Measurements from ENCODE around the gene RBFOX1. TPM values are rescaled to one million over a fixed set of nuclear protein-coding genes. Genes with fewer than 3 reads are reported as not detected.

Gene RBFOX1
- total RNA-seq, 2 experiments from 2014 or later = not detected

- no peak for DNase-seq
- no peaks in the 10 kb centered on the region for H3K4me1 Mint-ChIP-seq
- no peaks in the 10 kb centered on the region for H3K36me3 Mint-ChIP-seq (ENCODE audit: low read depth)
- ChIA-PET CTCF (no interaction called here), POLR2A (no interaction called here)
- H3K27ac Mint-ChIP-seq = no peak overlapping the region
- no peak for ATAC-seq
- H3K9me3 Mint-ChIP-seq (ENCODE audit: low read depth) = peaks cover 13% of the 10 kb centered on the region
- no peaks in the 10 kb centered on the region for H3K27me3 Mint-ChIP-seq
- H3K4me3 Mint-ChIP-seq = no peak overlapping the region
- intact Hi-C loops (cut with DNase I, micrococcal nuclease) = no loop called here
Measured at GRCh38 chr16:7550096-7550495, 217.5 kb downstream of the RBFOX1 start.

- no peak for ATAC-seq
- ChIA-PET POLR2A (no interaction called here), CTCF (no interaction called here)
- DNase-seq = no peak
- no peak overlapping the region for H3K4me3 Mint-ChIP-seq
- H3K36me3 Mint-ChIP-seq (ENCODE audit: low read depth) = no peaks in the 10 kb centered on the region
- H3K4me1 Mint-ChIP-seq = no peaks in the 10 kb centered on the region
- H3K9me3 Mint-ChIP-seq (ENCODE audit: low read depth) = peaks cover 11% of the 10 kb centered on the region
- H3K27ac Mint-ChIP-seq = no peak overlapping the region
- H3K27me3 Mint-ChIP-seq = no peaks in the 10 kb centered on the region
- intact Hi-C loops (cut with DNase I, micrococcal nuclease) = no loop called here
Measured at GRCh38 chr16:7555459-7555858, 222.8 kb downstream of the RBFOX1 start.

- Mint-ChIP-seq H3K4me3 (no peak overlapping the region), H3K4me1 (no peaks in the 10 kb centered on the region), H3K9me3 (ENCODE audit: low read depth) (peaks cover 7% of the 10 kb centered on the region), H3K27me3 (no peaks in the 10 kb centered on the region), H3K27ac (no peak overlapping the region), H3K36me3 (ENCODE audit: low read depth) (no peaks in the 10 kb centered on the region)
- DNase-seq = no peak
- POLR2A ChIA-PET = no interaction called here
- CTCF ChIA-PET = interaction anchor here (0.7 kb wide), 1 partner anchor 16 kb away, joined by 6 read pairs; no protein-coding TSS in a partner anchor
- intact Hi-C loops (cut with DNase I, micrococcal nuclease) = no loop called here
- ATAC-seq = no peak
Measured at GRCh38 chr16:7561908-7562405, 229.3 kb downstream of the RBFOX1 start.

- ATAC-seq = no peak
- CTCF ChIA-PET = no interaction called here
- DNase-seq = no peak
- no peak overlapping the region for H3K27ac Mint-ChIP-seq
- intact Hi-C loops (cut with DNase I, micrococcal nuclease) = no loop called here
- H3K4me3 Mint-ChIP-seq = no peak overlapping the region
- POLR2A ChIA-PET = no interaction called here
- no peaks in the 10 kb centered on the region for H3K27me3 Mint-ChIP-seq
- H3K4me1 Mint-ChIP-seq = no peaks in the 10 kb centered on the region
- H3K9me3 Mint-ChIP-seq (ENCODE audit: low read depth) = peaks cover 9% of the 10 kb centered on the region
- H3K36me3 Mint-ChIP-seq (ENCODE audit: low read depth) = no peaks in the 10 kb centered on the region
Measured at GRCh38 chr16:7566360-7566759, 233.7 kb downstream of the RBFOX1 start.

- ChIA-PET POLR2A (no interaction called here), CTCF (no interaction called here)
- DNase-seq = no peak
- Mint-ChIP-seq H3K4me1 (no peaks in the 10 kb centered on the region), H3K27me3 (no peaks in the 10 kb centered on the region), H3K4me3 (no peak overlapping the region), H3K9me3 (ENCODE audit: low read depth) (peaks cover 11% of the 10 kb centered on the region), H3K27ac (no peak overlapping the region), H3K36me3 (ENCODE audit: low read depth) (no peaks in the 10 kb centered on the region)
- intact Hi-C loops (cut with DNase I, micrococcal nuclease) = no loop called here
- no peak for ATAC-seq
Measured at GRCh38 chr16:7571366-7571765, 238.7 kb downstream of the RBFOX1 start.

GRCh38 chr16:7577588-7577987, 244.9 kb downstream of the RBFOX1 start:
- H3K27me3 Mint-ChIP-seq = no peaks in the 10 kb centered on the region
- intact Hi-C loops (cut with DNase I, micrococcal nuclease) = no loop called here
- no peak overlapping the region for H3K4me3 Mint-ChIP-seq

GRCh38 chr16:7579454-7579853, 246.8 kb downstream of the RBFOX1 start:
- Mint-ChIP-seq H3K27ac (no peak overlapping the region), H3K4me1 (no peaks in the 10 kb centered on the region), H3K27me3 (no peaks in the 10 kb centered on the region), H3K9me3 (ENCODE audit: low read depth) (peaks cover 9% of the 10 kb centered on the region), H3K4me3 (no peak overlapping the region), H3K36me3 (ENCODE audit: low read depth) (no peaks in the 10 kb centered on the region)
- ChIA-PET CTCF (no interaction called here), POLR2A (no interaction called here)
- ATAC-seq (no peak), DNase-seq (no peak)
- intact Hi-C loops (cut with DNase I, micrococcal nuclease) = no loop called here

More at GRCh38 chr16:7577588-7577987, 244.9 kb downstream of the RBFOX1 start:
- Mint-ChIP-seq H3K36me3 (ENCODE audit: low read depth) (no peaks in the 10 kb centered on the region), H3K4me1 (no peaks in the 10 kb centered on the region), H3K9me3 (ENCODE audit: low read depth) (peaks cover 9% of the 10 kb centered on the region), H3K27ac (no peak overlapping the region)
- DNase-seq = no peak
- no peak for ATAC-seq
- CTCF ChIA-PET = no interaction called here
- POLR2A ChIA-PET = no interaction called here

GRCh38 chr16:7581175-7581574, 248.5 kb downstream of the RBFOX1 start:
- Mint-ChIP-seq H3K27ac (no peak overlapping the region), H3K4me3 (no peak overlapping the region), H3K9me3 (ENCODE audit: low read depth) (peaks cover 10% of the 10 kb centered on the region), H3K27me3 (no peaks in the 10 kb centered on the region), H3K36me3 (ENCODE audit: low read depth) (no peaks in the 10 kb centered on the region), H3K4me1 (no peaks in the 10 kb centered on the region)
- intact Hi-C loops (cut with DNase I, micrococcal nuclease) = no loop called here
- DNase-seq = no peak
- CTCF ChIA-PET = no interaction called here
- POLR2A ChIA-PET = no interaction called here
- ATAC-seq = no peak

GRCh38 chr16:7583396-7583795, 250.8 kb downstream of the RBFOX1 start:
- CTCF ChIA-PET = no interaction called here
- H3K27ac Mint-ChIP-seq = no peak overlapping the region

GRCh38 chr16:7584561-7584960, 251.9 kb downstream of the RBFOX1 start:
- ChIA-PET CTCF (no interaction called here), POLR2A (no interaction called here)
- H3K27me3 Mint-ChIP-seq = no peaks in the 10 kb centered on the region
- no peak for DNase-seq
- H3K4me3 Mint-ChIP-seq = no peak overlapping the region
- H3K9me3 Mint-ChIP-seq (ENCODE audit: low read depth) = peaks cover 6% of the 10 kb centered on the region
- intact Hi-C loops (cut with DNase I, micrococcal nuclease) = no loop called here
- H3K4me1 Mint-ChIP-seq = no peaks in the 10 kb centered on the region
- no peak overlapping the region for H3K27ac Mint-ChIP-seq
- no peaks in the 10 kb centered on the region for H3K36me3 Mint-ChIP-seq (ENCODE audit: low read depth)
- ATAC-seq = no peak

More at GRCh38 chr16:7583396-7583795, 250.8 kb downstream of the RBFOX1 start:
- no peaks in the 10 kb centered on the region for H3K36me3 Mint-ChIP-seq (ENCODE audit: low read depth)
- H3K9me3 Mint-ChIP-seq (ENCODE audit: low read depth) = peaks cover 10% of the 10 kb centered on the region
- no peaks in the 10 kb centered on the region for H3K27me3 Mint-ChIP-seq
- intact Hi-C loops (cut with DNase I, micrococcal nuclease) = no loop called here
- H3K4me1 Mint-ChIP-seq = no peaks in the 10 kb centered on the region
- no peak for DNase-seq
- POLR2A ChIA-PET = no interaction called here
- ATAC-seq = no peak
- no peak overlapping the region for H3K4me3 Mint-ChIP-seq

- POLR2A ChIA-PET = no interaction called here
- Mint-ChIP-seq H3K36me3 (ENCODE audit: low read depth) (no peaks in the 10 kb centered on the region), H3K27me3 (no peaks in the 10 kb centered on the region), H3K4me1 (no peaks in the 10 kb centered on the region), H3K27ac (no peak overlapping the region), H3K9me3 (ENCODE audit: low read depth) (peaks cover 6% of the 10 kb centered on the region), H3K4me3 (no peak overlapping the region)
- intact Hi-C loops (cut with DNase I, micrococcal nuclease) = no loop called here
- CTCF ChIA-PET = no interaction called here
- no peak for DNase-seq
- no peak for ATAC-seq
Measured at GRCh38 chr16:7585705-7586104, 253.1 kb downstream of the RBFOX1 start.

- ChIA-PET CTCF (no interaction called here), POLR2A (no interaction called here)
- no peak for ATAC-seq
- no peak overlapping the region for H3K27ac Mint-ChIP-seq
- H3K27me3 Mint-ChIP-seq = no peaks in the 10 kb centered on the region
- H3K9me3 Mint-ChIP-seq (ENCODE audit: low read depth) = peaks cover 5% of the 10 kb centered on the region
- no peak overlapping the region for H3K4me3 Mint-ChIP-seq
- intact Hi-C loops (cut with DNase I, micrococcal nuclease) = no loop called here
- no peaks in the 10 kb centered on the region for H3K4me1 Mint-ChIP-seq
- no peak for DNase-seq
- no peaks in the 10 kb centered on the region for H3K36me3 Mint-ChIP-seq (ENCODE audit: low read depth)
Measured at GRCh38 chr16:7590934-7591333, 258.3 kb downstream of the RBFOX1 start.

- ChIA-PET POLR2A (no interaction called here), CTCF (no interaction called here)
- H3K9me3 Mint-ChIP-seq (ENCODE audit: low read depth) = peaks cover 12% of the 10 kb centered on the region
- no peak overlapping the region for H3K4me3 Mint-ChIP-seq
- ATAC-seq (no peak), DNase-seq (no peak)
- intact Hi-C loops (cut with DNase I, micrococcal nuclease) = no loop called here
- no peaks in the 10 kb centered on the region for H3K4me1 Mint-ChIP-seq
- H3K36me3 Mint-ChIP-seq (ENCODE audit: low read depth) = no peaks in the 10 kb centered on the region
- no peak overlapping the region for H3K27ac Mint-ChIP-seq
- H3K27me3 Mint-ChIP-seq = no peaks in the 10 kb centered on the region
Measured at GRCh38 chr16:7596308-7596707, 263.7 kb downstream of the RBFOX1 start.
